Measurements from ENCODE around the gene STX8.

The STX8 gene

DNA sequence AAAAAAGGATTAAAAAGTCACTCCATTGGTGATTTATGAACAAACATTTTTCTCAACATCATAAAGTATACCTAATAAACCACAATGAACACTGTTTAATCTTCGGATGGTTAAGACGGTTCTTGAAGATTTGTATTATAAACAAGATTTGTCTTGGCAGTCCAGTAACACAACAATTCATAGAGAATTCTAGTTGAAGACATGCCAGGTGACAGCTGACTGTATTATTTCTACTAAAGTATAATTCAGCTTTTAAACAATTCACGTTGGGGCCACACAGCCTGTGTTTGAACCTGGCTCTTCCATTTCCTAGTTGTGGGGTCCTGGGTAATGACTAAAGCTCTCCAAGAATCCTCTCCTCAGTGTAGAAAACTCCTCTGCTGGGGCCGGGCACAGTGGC lies 22.0 kb downstream of the STX8 start:
- no peak for DNase-seq

DNA sequence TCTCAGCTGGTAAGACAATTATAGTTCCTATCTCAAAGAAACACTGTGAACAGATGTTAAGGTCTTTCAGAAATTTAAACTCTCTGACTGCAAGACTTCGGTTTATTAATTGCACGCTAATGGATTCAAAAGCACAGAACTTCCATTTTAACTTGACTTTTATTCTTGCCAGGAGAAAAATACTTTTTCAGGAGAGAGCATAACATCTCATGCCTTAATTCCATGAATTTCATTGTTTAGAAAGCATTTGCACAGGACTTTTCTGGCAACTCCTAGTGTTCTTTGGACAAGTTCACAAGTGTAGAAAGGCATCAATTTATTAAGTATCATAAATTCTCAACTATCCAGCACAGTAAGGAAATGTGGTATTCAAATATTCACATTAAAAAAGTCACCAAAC lies 22.4 kb downstream of the STX8 start:
- DNase-seq, result no peak

DNA sequence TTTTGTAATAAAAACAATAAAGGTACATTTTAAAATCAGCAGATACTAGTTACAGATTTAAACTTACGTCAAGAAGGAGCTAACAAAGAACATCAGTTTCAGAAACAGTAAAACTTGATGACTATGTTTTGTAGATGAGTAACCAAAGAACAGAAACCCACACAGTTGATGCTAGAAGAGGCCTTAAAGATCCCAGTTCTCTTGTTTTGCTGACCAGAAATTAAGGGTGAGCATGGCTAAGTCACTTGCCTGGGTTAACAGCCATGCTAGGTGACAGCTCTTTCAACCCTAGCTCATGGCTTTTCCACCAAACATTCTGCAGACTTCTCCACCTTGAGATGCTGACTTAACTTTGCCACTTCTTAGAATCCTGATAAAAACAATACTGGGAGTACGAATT lies 26.4 kb downstream of the STX8 start:
- DNase-seq, result no peak

DNA sequence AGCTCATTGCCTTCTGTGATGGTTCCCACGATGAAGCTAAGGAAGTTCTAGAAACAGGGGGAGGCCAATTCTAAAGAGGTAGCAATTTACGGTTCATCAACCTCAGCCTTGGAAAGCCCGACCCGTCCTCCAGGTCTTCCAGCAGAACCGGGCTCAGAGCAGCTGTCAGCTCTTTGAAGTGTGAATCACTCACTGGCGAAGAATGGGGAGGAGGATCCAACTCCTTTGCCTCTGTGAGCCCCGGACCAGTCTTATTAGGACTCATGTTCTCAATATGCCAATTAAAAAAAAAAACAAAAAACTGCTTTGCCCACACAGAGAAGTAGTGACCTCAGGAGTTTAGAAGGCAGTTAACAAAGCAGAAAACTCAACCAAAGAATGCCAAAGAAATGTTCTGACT lies 31.4 kb downstream of the STX8 start:
- DNase-seq, result no peak

DNA sequence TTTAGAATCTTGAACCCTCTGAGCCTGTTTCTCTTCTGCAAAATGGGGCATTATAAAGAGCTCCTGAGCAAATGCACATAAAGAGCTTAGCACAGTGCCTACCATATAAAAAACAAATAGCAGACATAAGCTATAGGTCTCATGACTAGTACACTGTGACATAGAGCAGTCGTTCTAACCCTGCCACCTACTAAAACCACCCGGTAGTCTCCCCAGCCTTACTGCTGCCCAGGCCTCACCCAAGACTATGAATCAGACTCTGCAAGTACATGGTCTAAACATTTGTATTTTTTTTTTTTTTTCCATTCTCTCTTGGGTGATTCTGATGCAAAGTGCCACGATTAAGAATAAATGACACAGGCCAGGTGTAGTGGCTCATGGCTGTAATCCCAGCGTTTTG lies 33.9 kb downstream of the STX8 start:
- DNase-seq, result no peak

DNA sequence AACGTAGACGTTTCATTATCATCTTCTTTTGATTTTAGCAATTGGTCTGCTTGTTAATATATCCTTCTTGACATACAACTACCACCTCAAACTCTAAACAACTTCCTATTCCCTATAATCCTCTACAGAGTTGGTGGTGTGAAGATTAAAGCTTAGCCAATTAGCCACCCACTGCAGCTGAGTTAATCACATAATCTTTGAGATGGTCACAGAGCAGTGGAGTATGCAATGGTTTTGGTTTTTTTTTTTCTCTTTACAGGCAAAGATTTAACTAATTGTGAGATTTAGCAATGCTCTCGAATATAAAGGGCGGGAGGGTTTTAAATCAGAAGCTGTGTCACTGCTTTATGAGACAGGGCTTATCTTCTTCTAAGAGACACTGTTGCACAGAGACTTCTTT lies 37.0 kb downstream of the STX8 start:
- peak; percentile 3 for DNase-seq

DNA sequence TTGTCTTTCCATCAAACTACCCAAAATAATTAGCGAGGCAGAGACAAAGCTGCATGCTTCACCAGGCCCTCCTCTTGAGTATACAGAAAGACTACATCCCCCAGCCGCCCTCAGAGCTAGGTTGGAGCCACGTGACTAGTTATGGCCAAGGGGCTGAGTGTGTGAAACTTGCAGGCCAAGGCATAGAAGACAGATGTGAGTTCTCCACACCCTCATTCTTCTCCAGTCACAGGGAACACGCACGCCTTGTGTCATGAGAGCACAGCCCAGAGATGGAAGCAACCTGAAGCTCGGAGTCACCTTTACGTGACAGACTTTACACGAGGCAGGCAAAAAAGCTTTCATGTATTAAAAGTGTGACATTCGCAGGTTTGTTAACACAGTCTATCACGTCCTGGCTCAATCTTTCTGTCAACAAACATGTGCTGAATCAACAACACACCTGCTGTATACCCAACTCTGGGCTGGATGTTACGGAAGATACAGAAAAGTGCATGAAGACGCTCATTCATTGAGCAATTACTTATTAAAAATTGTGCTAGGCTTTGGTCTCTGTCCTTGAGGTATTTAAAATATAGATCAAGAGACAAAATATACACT lies 38.3 kb downstream of the STX8 start:
- no peak for DNase-seq

DNA sequence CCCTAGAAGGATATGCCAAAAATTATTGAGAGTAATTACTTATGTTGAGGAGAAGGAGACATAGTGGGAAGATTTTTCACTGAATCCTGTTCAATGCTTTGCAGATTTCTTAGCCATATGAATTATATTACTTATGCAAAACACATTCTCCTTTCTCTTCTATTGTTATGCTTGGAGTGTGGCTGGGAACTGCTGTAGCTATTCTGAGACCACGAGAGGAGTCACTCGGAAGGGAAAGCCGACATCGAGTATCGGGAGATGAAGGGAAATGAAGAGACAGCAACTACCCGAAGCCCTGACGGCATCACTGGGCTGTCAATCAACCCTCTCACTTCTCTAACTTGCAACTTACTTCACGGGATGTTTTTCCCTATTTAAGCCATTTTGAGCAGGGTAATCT lies 39.6 kb downstream of the STX8 start:
- no peak for DNase-seq

DNA sequence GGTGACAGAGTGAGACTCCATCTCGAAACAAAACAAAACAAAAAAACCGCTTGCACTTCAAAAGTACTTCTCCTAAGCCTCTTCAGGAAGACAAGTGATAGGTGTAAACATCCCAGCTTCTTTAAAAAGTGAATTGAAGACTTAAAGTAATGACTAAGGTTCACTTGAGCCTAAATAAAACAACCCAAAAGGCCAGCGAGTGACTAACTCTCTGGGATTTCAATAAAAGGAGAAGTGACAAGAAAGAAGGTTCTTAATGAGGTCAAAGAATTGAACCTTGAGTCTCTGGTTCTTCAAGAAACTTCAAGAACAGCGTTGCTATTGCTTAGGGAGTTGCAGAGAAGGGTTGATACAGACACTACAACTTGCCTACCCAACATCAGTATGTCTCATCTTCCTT lies 42.2 kb downstream of the STX8 start:
- no peak for DNase-seq

DNA sequence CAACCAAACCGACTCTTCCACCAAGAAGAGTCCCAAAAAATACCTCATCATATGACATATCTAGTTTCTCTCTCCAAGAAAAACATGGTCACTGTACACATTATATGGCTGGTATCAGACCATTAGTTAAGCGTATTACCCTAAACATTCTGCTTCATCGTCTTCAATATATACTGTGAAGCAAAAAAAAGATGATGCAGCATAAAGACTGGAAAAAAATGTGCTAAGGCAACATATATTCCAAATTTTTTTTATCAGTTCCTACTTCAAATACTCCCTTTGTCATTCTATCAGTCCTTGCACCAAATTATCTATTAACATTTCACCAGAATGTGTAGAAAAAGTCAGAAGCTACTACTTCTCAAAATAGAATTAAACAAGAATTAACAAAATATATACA lies 42.9 kb downstream of the STX8 start:
- DNase-seq, result no peak

DNA sequence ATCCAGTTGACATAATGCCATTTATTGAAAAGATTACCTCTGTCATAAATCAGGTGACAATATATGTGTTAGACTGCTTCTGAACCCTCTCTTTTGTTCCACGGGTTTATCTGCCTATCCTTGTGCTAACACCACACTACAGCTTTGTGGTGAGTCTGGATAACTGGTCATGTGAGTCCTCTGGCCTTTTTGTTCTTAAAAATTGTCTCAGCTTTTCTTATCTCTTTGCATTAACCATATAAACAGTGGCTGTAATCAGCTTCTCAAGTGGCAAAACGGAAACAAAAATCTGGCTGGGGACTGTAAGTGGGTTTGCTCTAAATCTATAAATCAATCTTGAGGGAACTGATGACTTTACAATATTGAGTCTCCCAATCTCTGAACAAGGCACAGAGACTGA lies 44.6 kb downstream of the STX8 start:
- DNase-seq, result peak; percentile 80

DNA sequence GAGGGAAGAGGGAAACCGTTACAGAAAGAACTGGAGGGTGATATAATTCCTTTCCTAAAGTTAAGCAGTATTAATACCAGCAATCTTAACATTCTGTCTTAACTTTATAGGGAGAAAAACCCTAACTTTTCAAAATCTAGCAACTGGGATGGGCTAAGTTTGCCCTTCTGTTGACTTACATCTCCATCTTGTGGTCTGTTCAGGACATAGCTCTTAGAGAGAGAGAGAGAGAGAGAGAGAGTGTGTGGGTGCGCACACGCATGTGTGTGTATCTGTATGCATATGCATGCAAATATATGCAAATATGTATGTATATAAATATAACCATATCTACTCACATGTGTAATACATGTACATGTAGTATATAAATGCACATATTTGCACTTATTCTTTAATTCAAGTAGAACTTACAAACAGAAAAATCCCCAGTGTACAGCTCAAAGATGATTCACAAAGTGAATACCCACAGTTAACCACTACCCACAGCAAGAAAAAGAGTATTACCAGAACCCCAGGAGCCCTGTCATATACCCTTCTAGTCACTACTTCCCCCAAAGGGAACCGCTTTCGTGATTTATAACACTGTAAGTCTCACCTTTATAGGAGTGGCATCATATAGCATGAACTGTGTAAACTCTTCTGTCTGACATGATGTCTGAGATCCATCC lies 46.5 kb downstream of the STX8 start:
- peak; percentile 64 for DNase-seq

DNA sequence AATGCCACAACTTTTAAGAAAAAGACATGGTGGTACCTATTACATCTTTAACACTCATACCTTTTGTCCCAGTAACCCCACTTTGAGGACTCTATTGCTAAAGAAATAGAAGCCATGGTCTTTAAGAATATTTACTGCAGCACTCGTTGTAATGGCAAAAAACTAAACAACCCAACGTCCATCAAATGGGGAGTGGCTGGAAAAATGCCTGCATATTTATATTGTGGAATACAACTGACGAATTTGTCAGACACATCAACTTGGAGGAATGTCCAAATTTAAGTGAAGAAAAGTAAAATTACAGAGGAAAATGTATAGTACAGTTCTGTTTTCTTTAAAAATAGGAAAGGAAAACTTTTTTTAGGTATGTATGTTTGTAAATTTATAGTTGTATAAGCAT lies 47.8 kb downstream of the STX8 start:
- no peak for DNase-seq

DNA sequence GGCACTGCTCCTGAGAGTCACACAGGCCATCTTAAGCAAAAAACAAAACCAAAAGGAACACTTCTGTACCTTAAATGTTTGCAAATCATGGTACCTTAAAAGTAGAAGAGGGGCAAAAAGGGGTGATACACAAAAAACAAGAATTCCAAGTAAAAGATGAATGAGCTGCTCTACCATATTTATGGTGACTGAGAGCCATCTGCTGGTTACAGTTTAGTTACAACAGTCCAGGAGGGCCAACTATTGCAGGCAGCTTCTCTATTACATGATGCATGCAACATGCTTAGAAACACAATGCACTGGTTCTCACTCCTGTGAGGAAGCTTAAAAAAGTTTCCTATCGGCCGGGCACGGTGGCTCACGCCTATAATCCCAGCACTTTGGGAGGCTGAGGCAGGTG lies 53.5 kb downstream of the STX8 start:
- DNase-seq, result peak; percentile 73

DNA sequence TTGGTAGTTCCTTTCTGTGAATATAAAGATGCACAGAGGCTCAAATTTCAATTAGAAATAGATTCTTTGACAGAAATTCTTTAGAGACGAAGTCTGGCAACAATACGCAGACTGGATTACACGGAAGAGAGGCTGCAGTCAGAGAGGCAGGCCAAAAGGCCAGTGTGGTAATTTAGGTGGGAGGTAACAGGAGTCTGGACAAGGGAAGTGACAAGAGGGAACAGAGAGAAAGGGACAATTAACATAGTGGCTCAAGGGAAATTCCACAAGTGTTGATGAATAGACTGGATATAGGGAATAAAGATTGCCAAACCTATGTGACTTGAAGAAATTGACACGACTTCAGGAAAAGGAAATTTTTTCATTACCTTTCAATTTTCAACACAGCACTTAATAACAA lies 54.6 kb downstream of the STX8 start:
- DNase-seq, result no peak

DNA sequence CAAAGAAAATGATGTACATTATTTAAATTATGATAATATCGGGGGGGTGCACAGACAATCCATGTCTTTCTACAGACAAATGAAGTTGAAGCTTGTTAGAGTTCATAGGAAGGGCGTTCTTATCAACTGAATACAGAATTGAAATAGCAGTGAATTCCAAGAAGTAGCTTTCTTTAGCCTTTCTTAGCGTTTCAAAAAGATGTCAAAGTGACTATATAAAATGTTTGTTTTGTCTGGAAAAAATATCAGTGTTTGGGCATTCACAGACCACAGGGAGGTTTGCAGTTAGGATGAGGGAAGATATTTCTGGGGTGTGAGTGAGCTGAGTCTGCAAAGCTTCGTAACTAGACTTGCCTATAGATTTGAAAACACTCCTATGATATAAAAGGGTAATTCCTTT lies 55.0 kb downstream of the STX8 start:
- DNase-seq, result peak; percentile 29

DNA sequence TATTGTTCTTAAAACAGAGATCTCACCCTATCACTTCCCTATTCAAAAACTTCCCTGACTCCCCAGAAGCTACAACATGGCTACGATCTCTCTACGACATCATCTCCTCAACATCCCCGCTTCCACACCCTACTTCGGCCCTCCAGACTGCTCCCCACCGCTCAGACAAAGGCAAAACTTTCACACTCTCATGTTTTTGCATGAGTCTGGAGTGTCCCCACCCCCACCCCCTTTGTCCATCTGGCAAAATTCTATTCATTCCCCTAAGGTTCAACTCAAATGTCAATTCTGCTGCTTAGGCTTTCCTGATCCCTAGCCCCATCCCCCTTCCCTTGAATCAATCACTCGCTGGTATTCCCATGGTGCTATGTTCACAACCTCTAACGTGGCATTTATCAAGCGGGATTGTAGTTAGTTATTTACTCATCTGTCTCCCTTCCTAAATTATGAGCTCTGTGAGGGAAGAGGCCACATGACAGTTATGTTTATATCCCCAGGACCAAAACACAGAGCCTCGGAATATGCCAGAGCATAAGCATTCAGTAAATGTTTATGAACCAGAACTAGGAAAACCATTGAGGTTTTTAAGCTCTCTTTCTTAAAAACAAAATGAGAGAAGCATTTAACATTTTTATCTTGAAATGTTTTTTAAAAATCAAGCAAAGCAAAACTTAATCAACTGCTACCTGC lies 55.9 kb downstream of the STX8 start:
- no peak for DNase-seq

DNA sequence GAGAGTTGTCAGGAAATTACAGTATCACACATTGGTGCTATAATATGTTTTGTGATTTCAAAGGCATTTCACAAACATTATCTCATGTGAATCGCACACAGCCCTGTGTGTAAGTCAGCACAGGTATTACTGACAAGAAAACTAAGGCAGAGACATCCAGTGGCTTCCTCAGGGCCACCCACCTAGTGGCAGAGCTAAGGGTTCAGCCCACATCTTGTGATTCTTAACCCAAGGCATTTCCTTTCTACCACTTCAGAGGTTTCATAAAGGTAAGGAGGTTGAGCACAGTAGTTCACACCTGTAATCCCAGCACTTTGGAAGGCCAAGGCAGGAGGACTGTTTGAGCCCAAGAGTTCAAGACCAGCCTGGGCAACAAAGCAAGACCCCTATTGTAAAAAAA lies 58.2 kb downstream of the STX8 start:
- DNase-seq, result no peak

DNA sequence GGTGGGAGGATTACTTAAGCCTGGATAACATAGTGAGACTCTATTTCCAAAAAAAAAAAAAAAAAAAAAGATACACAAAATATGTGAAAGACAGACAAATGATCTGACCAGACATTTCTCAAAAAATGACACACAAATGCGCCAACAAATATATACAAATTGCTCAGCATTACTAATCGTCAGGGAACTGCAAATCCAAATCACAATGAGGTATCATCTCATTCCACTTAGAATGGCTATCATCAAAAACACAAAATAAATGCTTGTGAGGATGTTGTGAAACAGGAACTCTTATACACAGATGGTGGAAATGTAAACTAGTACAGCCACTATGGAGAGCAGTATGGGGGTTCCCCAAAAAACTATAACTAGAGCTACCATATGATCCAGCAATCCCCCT lies 62.4 kb downstream of the STX8 start:
- peak; percentile 12 for DNase-seq

DNA sequence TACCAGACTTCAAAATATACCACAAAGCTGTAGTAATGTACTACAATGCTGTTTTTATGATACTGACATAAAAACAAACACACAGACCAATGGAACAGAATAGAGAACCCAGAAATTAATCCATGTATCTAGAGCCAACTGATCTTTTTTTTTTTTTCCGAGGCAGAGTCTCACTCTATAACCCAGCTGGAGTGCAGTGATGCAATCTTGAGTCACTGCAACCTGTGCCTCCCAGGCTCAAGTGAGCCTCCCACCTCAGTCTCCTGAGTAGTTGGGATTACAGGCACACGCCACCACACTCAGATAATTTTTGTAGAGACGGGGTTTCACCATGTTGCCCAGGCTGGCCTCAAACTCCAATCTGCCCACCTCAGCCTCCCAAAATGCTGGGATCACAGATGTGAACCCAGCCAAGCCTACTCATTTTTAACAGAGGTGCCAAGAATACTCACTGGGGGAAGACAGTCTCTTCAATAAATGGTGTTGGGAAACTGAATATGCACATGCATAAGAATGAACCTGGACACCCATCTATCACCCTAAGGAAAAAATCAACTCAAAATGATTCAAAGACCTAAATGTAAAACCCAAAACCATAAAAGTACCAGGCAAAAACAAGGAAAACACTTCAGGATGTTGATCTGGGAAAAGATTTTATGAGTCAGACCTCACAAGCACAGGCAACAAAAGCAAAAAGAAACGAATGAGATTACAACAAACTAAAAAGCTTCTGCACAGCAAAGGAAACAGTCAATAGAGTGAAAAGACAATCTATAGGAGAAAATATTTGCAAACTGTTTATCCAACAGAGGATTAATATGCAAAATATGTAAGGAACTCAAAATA lies 63.1 kb downstream of the STX8 start:
- DNase-seq, result no peak

DNA sequence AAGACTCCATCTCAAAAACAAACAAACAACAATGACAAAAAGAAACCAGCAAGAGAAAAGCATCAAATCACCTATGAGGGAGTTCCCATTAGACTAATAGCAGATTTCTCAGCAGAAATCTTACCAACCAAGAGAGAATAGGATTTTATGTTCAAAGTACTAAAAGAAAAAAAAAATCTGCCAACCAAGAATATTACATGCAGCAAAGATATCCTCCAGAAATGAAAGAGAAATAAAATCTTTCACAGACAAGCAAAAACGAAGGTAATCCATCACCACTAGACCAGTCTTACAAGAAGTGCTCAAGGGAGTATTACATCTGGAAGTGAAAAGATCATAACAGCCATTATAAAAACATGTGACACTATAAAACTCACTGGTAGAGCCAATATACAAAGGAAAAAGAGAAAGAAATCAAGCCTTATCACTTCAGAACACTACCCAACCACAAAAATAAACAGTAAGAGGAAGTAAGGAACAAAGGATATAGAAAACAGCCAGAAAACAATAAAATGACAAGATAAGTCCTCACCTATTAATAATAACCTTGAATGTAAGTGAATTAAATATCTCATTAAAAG lies 66.3 kb downstream of the STX8 start:
- peak; percentile 58 for DNase-seq

DNA sequence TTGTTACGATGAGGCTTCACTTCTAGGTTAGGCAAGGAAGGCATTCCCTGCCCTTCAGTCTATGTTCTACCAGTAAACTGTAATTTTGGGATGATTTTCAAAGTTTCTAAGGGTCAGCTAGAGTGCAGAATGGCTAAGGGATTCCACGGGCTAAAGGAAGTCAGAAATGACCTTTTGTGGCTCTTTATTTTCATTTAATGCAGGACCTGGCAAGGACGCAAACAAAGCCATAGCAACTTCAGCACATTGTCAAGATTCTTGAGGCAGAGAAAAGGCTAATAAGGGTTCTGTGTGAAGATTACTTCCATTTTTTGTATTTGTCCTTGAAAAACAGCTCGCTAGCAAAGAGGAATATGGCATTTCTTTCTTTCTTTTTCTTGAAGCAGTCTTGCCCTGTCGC lies 76.6 kb downstream of the STX8 start:
- DNase-seq, result no peak

DNA sequence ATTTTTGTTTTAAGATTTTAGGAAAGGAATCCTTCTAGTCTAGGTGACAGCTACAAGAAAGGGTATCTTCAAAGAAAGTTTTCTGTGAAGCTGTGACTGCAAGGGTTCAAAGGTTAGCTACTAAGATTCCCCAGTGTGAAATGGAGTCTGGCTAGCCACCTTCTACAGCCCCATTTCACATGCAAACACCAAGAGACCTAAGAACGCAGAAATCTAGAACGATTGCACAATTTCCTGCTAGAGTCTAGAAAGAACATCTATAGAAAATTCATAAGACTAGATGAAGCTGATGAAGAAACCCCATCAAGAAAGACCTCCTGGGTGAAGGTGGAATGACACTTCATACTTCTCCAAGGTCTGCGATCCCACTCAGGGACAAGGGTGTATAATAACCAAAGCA lies 77.1 kb downstream of the STX8 start:
- peak; percentile 19 for DNase-seq

All from hematopoietic multipotent progenitor cell treated with erythropoietin and hydrocortisone succinate and interleukin-3 and kit ligand, for 4 days (in vitro differentiated cells).